Esophagus (tissue), 2 donors: Measurements from ENCODE around the gene SPNS3. TPM values are rescaled to one million over a fixed set of nuclear protein-coding genes. Genes with fewer than 3 reads are reported as not detected.

Experiments used
- H3K27ac ChIP-seq, 2 donors: one replicate each; pipeline ENCODE4 v1.5.1; 2013; ENCODE audit warnings: low read depth in 2 of 2, mild to moderate bottlenecking in 2 of 2, inconsistent platforms in 1 of 2, low read length in 1 of 2, moderate library complexity in 1 of 2
- H3K27me3 ChIP-seq, 2 donors: one replicate each; pipeline ENCODE4 v1.6.1; 2013; ENCODE audit warnings: low read length in 2 of 2, control low read depth in 1 of 2, mild to moderate bottlenecking in 1 of 2; ENCODE audit not compliant: insufficient read depth in 2 of 2, control insufficient read depth in 1 of 2
- H3K36me3 ChIP-seq, 2 donors: one replicate each; pipeline ENCODE4 v1.6.1; 2013; ENCODE audit warnings: low read length in 1 of 2; ENCODE audit not compliant: control insufficient read depth in 2 of 2, insufficient read depth in 2 of 2
- H3K4me1 ChIP-seq, 2 donors: one replicate each; pipeline ENCODE4 v1.6.1; 2013; ENCODE audit warnings: low read length in 1 of 2; ENCODE audit not compliant: control insufficient read depth in 2 of 2, insufficient read depth in 2 of 2
- H3K4me3 ChIP-seq, 2 donors: one replicate each; pipeline ENCODE4 v1.5.1; 2013; ENCODE audit warnings: low read length in 2 of 2, mild to moderate bottlenecking in 2 of 2, low read depth in 1 of 2, moderate library complexity in 1 of 2
- H3K9me3 ChIP-seq, 2 donors: one replicate each; pipeline ENCODE4 v1.6.1; 2013; ENCODE audit warnings: mild to moderate bottlenecking in 2 of 2, low read depth in 1 of 2, low read length in 1 of 2, moderate library complexity in 1 of 2; ENCODE audit not compliant: control insufficient read depth in 2 of 2, insufficient read depth in 1 of 2
- WGBS, 2 donors: extraction: QIAGEN DNeasy Blood & Tissue Kit; methylation state at CpG; one replicate each; pipeline ENCODE4 v1.1.7; 2013; 5-methylcytosine and 5-hydroxymethylcytosine counted together
- polyA plus RNA-seq, 2 donors: library from polyadenylated mRNA; stranded (reverse); fragments of 200-250 nt; gene quantifications; one replicate each; pipeline ENCODE4 v1.2.3, GENCODE V29; 2013
- donor health status: healthy with polysubstance abuse.
- donor health status: Bipolar disorder and iron deficiency.

The SPNS3 gene
- polyA plus RNA-seq, 2 donors = 0.36 to 1.3 TPM

GRCh38 chr17:4463818-4464476, 30.2 kb downstream of the SPNS3 start:
- 48 to 61% methylated on average over 10 of the region's 10 CpGs for WGBS, 2 donors
- Histone ChIP-seq H3K4me3 (no peak overlapping the region), H3K9me3 (peaks cover 0 to 3% of the 10 kb centered on the region in 2 donors), H3K27me3 (no peaks in the 10 kb centered on the region), H3K36me3 (no peaks in the 10 kb centered on the region), H3K27ac (no peak overlapping the region), H3K4me1 (no peaks in the 10 kb centered on the region)

GRCh38 chr17:4465786-4466185, 32.0 kb downstream of the SPNS3 start:
- H3K9me3 ChIP-seq = no peaks in the 10 kb centered on the region
- H3K4me3 ChIP-seq = no peak overlapping the region
- H3K36me3 ChIP-seq = no peaks in the 10 kb centered on the region
- no peaks in the 10 kb centered on the region for H3K27me3 ChIP-seq
- no peak overlapping the region for H3K27ac ChIP-seq
- 81 to 85% methylated on average over 8 of the region's 8 CpGs for WGBS, 2 donors
- no peaks in the 10 kb centered on the region for H3K4me1 ChIP-seq

GRCh38 chr17:4467287-4467686, 33.5 kb downstream of the SPNS3 start:
- no peak overlapping the region for H3K4me3 ChIP-seq
- H3K36me3 ChIP-seq = no peaks in the 10 kb centered on the region
- H3K27me3 ChIP-seq = no peaks in the 10 kb centered on the region
- WGBS, 2 donors = 76 to 79% methylated on average over 7 of the region's 7 CpGs
- no peak overlapping the region for H3K27ac ChIP-seq
- no peaks in the 10 kb centered on the region for H3K4me1 ChIP-seq
- H3K9me3 ChIP-seq = no peaks in the 10 kb centered on the region

GRCh38 chr17:4469552-4469951, 35.8 kb downstream of the SPNS3 start:
- no peaks in the 10 kb centered on the region for H3K9me3 ChIP-seq
- no peak overlapping the region for H3K4me3 ChIP-seq
- no peak overlapping the region for H3K27ac ChIP-seq
- H3K36me3 ChIP-seq = no peaks in the 10 kb centered on the region
- WGBS, 2 donors = 83 to 88% methylated on average over 12 of the region's 12 CpGs
- H3K27me3 ChIP-seq = no peaks in the 10 kb centered on the region
- H3K4me1 ChIP-seq = peaks cover 0 to 2% of the 10 kb centered on the region in 2 donors

GRCh38 chr17:4472286-4472685, 38.5 kb downstream of the SPNS3 start:
- no peaks in the 10 kb centered on the region for H3K36me3 ChIP-seq
- peaks cover 6 to 15% of the 10 kb centered on the region in 2 donors for H3K4me1 ChIP-seq
- no peaks in the 10 kb centered on the region for H3K9me3 ChIP-seq
- 86 to 92% methylated on average over 3 of the region's 3 CpGs for WGBS, 2 donors
- no peak overlapping the region for H3K27ac ChIP-seq
- H3K4me3 ChIP-seq = no peak overlapping the region
- H3K27me3 ChIP-seq = no peaks in the 10 kb centered on the region

GRCh38 chr17:4474093-4474492, 40.4 kb downstream of the SPNS3 start:
- no peak overlapping the region for H3K4me3 ChIP-seq
- H3K27me3 ChIP-seq = no peaks in the 10 kb centered on the region
- 57 to 71% methylated on average over 13 of the region's 13 CpGs for WGBS, 2 donors
- no peaks in the 10 kb centered on the region for H3K9me3 ChIP-seq
- no peaks in the 10 kb centered on the region for H3K36me3 ChIP-seq
- H3K4me1 ChIP-seq = peaks cover 6 to 19% of the 10 kb centered on the region in 2 donors
- no peak overlapping the region for H3K27ac ChIP-seq

- H3K4me1 ChIP-seq = peaks cover 9 to 23% of the 10 kb centered on the region in 2 donors
- no peak overlapping the region for H3K27ac ChIP-seq
- H3K27me3 ChIP-seq = no peaks in the 10 kb centered on the region
- 79% methylated on average over 9 of the region's 9 CpGs for WGBS, 2 donors
- H3K4me3 ChIP-seq = no peak overlapping the region
- H3K36me3 ChIP-seq = no peaks in the 10 kb centered on the region
- H3K9me3 ChIP-seq = no peaks in the 10 kb centered on the region
Observed at GRCh38 chr17:4475001-4475400, 41.3 kb downstream of the SPNS3 start.

- 87 to 88% methylated on average over 7 of the region's 7 CpGs for WGBS, 2 donors
- H3K4me3 ChIP-seq = no peak overlapping the region
- no peaks in the 10 kb centered on the region for H3K36me3 ChIP-seq
- peaks cover 9 to 23% of the 10 kb centered on the region in 2 donors for H3K4me1 ChIP-seq
- H3K27ac ChIP-seq = no peak overlapping the region
- H3K27me3 ChIP-seq = no peaks in the 10 kb centered on the region
- H3K9me3 ChIP-seq = no peaks in the 10 kb centered on the region
Observed at GRCh38 chr17:4475463-4475862, 41.7 kb downstream of the SPNS3 start.

- WGBS, 2 donors = 44 to 47% methylated on average over 12 to 14 of the region's 14 CpGs
- Histone ChIP-seq H3K4me3 (no peak overlapping the region), H3K27ac (peak overlapping the region in 1 of 2 donors; percentile 25), H3K9me3 (no peaks in the 10 kb centered on the region), H3K27me3 (no peaks in the 10 kb centered on the region), H3K4me1 (peaks cover 9 to 23% of the 10 kb centered on the region in 2 donors), H3K36me3 (no peaks in the 10 kb centered on the region)
Observed at GRCh38 chr17:4476017-4476416, 42.3 kb downstream of the SPNS3 start.

- peaks cover 9 to 23% of the 10 kb centered on the region in 2 donors for H3K4me1 ChIP-seq
- no peaks in the 10 kb centered on the region for H3K27me3 ChIP-seq
- peak overlapping the region in 1 of 2 donors; percentile 24 for H3K4me3 ChIP-seq
- no peaks in the 10 kb centered on the region for H3K9me3 ChIP-seq
- WGBS, 2 donors = 55 to 57% methylated on average over 19 of the region's 19 CpGs
- H3K27ac ChIP-seq = peak overlapping the region in 1 of 2 donors; percentile 69
- H3K36me3 ChIP-seq = no peaks in the 10 kb centered on the region
Observed at GRCh38 chr17:4476511-4477070, 42.9 kb downstream of the SPNS3 start.
